ENCODE data around the gene CHD6.

Gene CHD6, protein sequence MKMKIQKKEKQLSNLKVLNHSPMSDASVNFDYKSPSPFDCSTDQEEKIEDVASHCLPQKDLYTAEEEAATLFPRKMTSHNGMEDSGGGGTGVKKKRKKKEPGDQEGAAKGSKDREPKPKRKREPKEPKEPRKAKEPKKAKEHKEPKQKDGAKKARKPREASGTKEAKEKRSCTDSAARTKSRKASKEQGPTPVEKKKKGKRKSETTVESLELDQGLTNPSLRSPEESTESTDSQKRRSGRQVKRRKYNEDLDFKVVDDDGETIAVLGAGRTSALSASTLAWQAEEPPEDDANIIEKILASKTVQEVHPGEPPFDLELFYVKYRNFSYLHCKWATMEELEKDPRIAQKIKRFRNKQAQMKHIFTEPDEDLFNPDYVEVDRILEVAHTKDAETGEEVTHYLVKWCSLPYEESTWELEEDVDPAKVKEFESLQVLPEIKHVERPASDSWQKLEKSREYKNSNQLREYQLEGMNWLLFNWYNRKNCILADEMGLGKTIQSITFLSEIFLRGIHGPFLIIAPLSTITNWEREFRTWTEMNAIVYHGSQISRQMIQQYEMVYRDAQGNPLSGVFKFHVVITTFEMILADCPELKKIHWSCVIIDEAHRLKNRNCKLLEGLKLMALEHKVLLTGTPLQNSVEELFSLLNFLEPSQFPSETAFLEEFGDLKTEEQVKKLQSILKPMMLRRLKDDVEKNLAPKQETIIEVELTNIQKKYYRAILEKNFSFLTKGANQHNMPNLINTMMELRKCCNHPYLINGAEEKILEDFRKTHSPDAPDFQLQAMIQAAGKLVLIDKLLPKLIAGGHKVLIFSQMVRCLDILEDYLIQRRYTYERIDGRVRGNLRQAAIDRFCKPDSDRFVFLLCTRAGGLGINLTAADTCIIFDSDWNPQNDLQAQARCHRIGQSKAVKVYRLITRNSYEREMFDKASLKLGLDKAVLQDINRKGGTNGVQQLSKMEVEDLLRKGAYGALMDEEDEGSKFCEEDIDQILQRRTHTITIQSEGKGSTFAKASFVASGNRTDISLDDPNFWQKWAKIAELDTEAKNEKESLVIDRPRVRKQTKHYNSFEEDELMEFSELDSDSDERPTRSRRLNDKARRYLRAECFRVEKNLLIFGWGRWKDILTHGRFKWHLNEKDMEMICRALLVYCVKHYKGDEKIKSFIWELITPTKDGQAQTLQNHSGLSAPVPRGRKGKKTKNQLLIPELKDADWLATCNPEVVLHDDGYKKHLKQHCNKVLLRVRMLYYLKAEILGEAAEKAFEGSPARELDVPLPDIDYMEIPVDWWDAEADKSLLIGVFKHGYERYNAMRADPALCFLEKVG (N-terminal part only)

DNA sequence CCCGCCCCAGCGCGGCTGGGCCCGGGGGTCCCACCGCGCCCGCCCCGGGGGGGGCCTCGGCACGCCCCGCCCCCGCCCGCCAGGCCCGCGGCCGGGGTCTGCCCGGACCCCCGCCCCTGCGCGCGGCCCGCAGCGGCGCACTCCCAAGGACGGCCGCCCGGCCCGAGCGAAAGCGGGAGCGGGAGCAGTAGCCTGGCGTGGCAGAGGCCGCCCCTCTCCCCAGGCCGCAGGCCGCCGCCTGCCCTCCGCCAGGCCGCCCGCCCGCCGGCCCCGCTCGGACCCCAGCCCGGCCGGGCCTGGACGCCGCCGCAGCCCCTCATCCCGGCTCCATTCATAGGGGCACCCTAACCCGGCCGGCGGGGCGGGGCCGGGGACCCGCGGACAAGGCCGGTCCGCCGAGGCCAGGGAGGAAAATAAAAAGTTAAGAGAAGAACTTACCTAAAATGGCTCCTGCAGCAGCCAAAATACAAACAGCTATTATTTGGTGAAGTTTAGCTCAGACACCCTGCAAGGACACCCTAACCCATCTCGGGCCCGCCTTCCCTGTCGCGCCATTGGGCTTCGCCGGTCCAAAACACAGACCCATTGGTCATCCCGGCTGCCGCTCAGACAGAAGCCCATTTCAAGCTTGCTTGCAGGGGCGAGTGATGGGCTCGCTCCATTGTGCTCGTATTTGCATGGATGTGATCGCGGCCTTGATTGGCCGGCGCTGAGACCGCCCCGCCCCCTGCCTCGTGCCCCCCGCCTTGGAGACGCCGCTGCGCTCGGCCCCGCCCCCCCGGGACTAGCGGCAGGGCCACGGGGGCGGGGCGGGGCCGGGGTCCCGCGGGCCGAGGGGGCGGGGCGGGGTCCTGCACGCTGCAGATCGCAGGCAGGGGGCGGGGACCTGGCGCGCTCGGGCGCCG lies at the start of gene CHD6:
Gene CHD6 (minus strand): TSS at position 476 of the 905 bp plus-strand sequence. CDS start 67,040 bp downstream, outside the sequence.
- DNase-seq = peak; percentile 100

- no peak for DNase-seq
Observed at GRCh38 chr20:41664584-41664983, 46.4 kb upstream of the CHD6 start.

DNA sequence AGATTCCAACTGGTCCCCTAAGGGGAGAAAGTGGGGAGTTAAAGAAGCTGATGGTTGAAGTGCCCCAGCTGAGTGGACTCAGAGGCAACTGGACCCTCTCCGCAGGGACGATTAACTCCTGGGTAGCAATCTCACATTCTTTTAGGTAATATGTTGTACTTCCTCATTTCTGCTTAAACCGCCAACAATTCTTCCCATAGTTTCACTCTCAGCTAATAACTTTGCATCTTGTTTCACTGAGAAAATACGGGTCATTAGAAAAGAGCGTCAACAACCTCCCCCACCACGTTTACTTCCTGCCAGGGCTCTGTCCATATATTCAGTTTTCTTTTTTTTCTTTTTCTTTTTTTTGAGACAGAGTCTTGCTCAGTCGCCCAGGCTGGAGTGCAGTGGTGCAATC lies 39.5 kb upstream of the CHD6 start:
- no peak for DNase-seq

GRCh38 chr20:41655962-41656618 lies 37.9 kb upstream of the CHD6 start:
- DNase-seq = no peak

- no peak for DNase-seq
Observed at GRCh38 chr20:41654884-41655283, 36.7 kb upstream of the CHD6 start.

GRCh38 chr20:41654292-41654691 lies 36.1 kb upstream of the CHD6 start:
- DNase-seq = no peak

DNA sequence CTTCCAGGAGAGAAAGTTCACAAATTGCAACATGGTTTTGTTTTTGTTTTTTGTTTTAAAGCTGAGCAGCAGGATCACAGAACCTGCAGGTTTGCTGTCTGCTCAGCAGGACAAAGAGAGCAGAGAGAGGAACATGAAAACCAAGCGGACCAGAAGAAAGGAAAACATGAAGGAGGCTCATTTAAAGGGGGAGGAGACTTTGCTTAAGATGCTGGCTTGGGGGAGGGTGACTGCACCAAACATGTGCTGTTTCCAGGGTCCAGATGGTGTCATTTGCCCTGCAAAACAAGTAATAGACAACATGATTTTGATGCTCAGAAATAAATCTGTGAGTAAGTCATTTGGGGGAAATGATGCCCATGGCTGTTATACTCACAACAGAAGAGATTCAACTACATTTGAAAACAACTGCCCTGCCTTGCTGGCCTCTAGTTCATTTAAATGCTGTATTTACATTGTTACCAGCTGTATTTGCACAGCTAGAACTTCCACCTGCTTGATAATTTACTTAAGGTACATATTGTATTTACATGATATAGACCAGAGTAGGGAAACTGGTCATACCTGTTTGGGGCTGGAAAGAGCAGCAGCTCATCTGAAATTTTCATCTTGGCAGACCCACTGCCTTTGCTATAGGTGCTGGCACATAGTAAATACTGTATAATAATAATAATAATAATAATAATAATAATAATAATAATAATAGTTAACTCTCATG lies 32.2 kb upstream of the CHD6 start:
- DNase-seq = no peak

DNA sequence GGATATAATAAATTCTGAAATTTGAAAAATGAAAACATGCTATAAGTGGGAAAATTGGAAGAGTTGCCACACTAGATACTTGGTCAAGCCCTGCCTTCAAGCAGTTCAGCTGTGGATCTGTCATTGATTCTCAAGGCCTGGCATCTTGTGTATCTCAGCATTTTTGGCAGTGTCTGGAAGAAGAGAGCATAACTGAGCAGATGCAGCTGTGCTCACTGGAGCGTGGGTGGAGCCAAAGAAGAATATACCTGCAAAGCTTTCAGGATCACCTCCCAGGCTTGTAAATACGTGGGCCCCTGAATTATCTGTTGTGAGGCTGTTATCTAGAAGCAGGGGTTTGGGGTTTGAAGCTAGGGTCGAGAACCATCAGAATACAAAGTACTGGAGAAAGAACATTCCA lies 31.3 kb upstream of the CHD6 start:
- no peak for DNase-seq

DNA sequence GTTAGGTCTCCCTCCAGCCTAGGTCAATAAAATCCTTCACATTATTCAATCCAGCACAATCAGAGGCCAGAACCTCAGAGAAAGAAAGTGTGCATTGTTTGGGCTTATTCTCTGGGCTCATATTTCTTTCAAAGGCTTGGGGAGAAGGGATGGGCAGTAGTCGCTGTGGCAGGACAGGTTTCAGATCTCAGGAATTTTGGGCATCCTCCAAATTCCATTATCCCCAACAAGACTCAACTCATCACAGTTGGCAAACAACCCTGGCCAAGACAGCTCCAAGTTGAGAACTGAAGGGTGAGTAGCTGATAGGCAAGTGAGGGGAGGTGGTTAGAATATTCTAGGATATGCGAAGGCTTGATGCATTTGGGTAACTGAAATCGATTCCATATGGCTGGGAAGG lies 27.2 kb upstream of the CHD6 start:
- DNase-seq = no peak

GRCh38 chr20:41643504-41643938 lies 25.3 kb upstream of the CHD6 start:
- DNase-seq = no peak

DNA sequence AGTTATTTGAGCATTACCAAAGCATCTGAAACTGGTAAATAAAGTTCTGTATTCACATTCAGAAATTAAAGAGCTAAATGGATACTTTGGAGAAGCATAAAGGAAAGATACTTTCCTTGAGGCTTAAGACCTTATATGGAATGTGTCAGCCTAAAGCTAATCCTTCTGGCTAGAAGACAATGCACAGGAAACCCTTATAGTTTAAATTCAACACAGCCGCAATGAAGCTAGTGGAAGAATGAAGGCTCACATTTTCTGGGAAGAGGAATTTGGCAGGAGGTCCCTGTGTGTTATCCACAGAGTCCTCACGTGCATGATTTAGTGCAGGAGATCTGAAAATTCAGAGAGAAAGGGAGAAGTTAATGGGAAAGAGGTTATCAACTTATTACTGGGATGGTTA lies 21.5 kb upstream of the CHD6 start:
- no peak for DNase-seq

DNA sequence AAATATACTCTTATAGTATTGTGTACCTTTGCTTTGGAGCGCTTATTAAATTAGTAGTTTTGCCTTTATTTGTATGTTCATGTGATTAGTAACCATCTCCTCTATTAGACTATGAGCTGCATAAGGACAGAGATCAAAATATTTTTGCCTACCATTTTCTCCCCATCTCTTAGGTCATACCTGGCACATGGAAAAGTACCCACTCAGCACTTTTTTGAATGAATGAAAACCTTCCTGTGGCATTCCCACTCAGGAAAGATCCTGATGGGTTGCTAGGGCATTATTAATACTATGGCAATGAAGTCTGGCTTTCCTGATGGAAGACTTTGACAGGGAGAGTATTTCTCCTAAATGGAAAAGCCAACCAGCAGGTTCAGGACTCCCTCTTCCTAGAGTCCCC lies 20.3 kb upstream of the CHD6 start:
- no peak for DNase-seq

- no peak for DNase-seq
Observed at GRCh38 chr20:41635158-41635557, 17.0 kb upstream of the CHD6 start.

GRCh38 chr20:41632896-41633295 lies 14.7 kb upstream of the CHD6 start:
- no peak for DNase-seq

- no peak for DNase-seq
Observed at GRCh38 chr20:41631826-41632225, 13.6 kb upstream of the CHD6 start.

GRCh38 chr20:41630846-41631245 lies 12.7 kb upstream of the CHD6 start:
- no peak for DNase-seq

DNA sequence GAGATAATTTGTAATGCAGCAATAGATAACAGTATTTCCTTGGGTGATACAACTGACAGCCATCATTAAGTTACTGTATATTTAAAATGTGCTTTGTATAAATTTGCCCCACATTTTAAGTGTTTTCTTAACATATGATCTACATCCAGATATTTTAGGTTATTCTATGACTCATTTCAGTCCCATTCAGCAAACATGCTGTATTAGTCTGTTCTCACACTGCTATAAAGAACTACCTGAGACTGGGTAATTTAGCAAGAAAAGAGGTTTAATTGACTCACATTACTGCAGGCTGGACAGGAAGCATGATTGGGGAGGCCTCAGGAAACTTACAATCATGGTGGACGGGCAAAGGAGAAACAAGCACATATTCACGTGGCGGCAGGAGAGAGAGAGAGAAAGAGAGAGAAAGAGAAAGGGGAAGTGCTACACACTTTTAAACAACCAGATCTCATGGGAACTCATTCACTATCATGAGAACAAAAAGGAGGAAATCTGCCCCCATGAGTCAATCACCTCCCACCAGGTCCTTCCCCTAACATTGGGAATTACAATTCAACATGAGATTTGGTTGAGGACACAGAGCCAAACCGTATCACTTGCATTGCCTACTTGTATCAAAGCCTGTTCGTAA lies 9.6 kb upstream of the CHD6 start:
- no peak for DNase-seq

- no peak for DNase-seq
Observed at GRCh38 chr20:41627001-41627495, 8.9 kb upstream of the CHD6 start.

DNA sequence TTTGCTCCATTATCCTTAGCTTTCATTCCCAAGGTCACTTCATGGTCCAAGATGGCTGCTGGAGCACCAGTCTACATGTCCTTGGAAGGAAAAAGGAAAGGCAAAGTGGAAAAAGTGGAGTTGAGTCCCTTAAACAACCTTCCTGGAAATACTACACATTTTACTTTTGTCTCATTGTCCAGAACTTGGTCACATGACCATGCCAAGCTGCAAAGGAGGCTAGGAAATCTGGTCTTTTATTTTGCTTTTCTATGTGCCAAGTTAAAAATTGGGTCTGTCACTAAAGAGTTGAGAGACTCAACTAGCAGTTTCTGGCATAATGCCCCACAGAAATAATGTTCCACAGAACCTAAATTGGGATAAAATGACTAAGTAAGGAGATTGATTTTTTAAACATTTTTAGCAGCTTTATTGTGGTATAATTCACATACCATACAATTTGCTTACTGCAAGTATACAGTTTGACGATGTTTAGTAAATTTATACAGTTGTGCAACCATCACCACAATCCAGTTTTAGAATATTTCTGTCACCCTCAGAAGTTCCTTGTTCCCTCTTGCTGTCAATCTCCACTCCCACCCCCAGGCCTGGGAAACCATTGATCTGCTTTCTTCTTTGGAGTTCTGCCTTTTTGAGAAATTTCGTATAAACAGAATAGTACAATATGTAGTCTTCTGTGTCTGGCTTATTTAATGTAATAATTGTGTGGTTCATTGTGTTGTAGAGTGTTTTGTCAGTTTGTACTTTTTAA lies 5.6 kb upstream of the CHD6 start:
- DNase-seq = no peak
